Trophoblast cell (in vitro differentiated cells and primary cell): Measurements from ENCODE around the gene LMAN2L.

Experiments
- DNase-seq, 2 donors: peaks; one replicate each; pipeline ENCODE4 v3.0.0-alpha.2; 2016
- H2AFZ ChIP-seq: 2 replicates; pipeline ENCODE4 v1.6.1; 2013; ENCODE audit warnings: low read length, moderate library complexity, mild to moderate bottlenecking; ENCODE audit not compliant: insufficient read depth, poor library complexity
- H2AK5ac ChIP-seq: 2 replicates; pipeline ENCODE4 v1.6.1; 2013; ENCODE audit warnings: mild to moderate bottlenecking, low read length
- H2BK120ac ChIP-seq: 2 replicates; pipeline ENCODE4 v1.6.1; 2013; ENCODE audit warnings: low read length, mild to moderate bottlenecking, moderate library complexity; ENCODE audit not compliant: insufficient read depth, poor library complexity
- H2BK12ac ChIP-seq: 2 replicates; pipeline ENCODE4 v1.6.1; 2013; ENCODE audit warnings: mild to moderate bottlenecking, low read length, moderate library complexity
- H2BK5ac ChIP-seq: 2 replicates; pipeline ENCODE4 v1.6.1; 2013; ENCODE audit warnings: low read length, low read depth, moderate library complexity, mild to moderate bottlenecking; ENCODE audit not compliant: poor library complexity
- H3K14ac ChIP-seq: 2 replicates; pipeline ENCODE4 v1.6.1; 2013; ENCODE audit warnings: mild to moderate bottlenecking, low read length
- H3K18ac ChIP-seq: 2 replicates; pipeline ENCODE4 v1.6.1; 2013; ENCODE audit warnings: mild to moderate bottlenecking, low read length
- H3K23ac ChIP-seq: 2 replicates; pipeline ENCODE4 v1.6.1; 2013; ENCODE audit warnings: low read length
- H3K27ac ChIP-seq: 2 replicates; pipeline ENCODE4 v1.5.1; 2013; ENCODE audit warnings: low read depth, mild to moderate bottlenecking, inconsistent platforms, low read length, moderate library complexity
- H3K27me3 ChIP-seq: 2 replicates; pipeline ENCODE4 v1.6.1; 2013; ENCODE audit warnings: inconsistent platforms, mild to moderate bottlenecking, low read length, moderate library complexity; ENCODE audit not compliant: insufficient read depth
- H3K36me3 ChIP-seq, 2 experiments: 1 replicate in 1 of 2; 2 replicates in 1 of 2; pipeline ENCODE4 v1.6.1; 2013; ENCODE audit warnings: low read length in 2 of 2, mild to moderate bottlenecking in 2 of 2, moderate library complexity in 1 of 2; ENCODE audit not compliant: insufficient read depth in 2 of 2, control insufficient read depth in 1 of 2
- H3K4ac ChIP-seq: 2 replicates; pipeline ENCODE4 v1.6.1; 2013; ENCODE audit warnings: low read depth, mild to moderate bottlenecking, low read length, moderate library complexity
- H3K4me1 ChIP-seq, 2 experiments: 1 replicate in 1 of 2; 2 replicates in 1 of 2; pipeline ENCODE4 v1.6.1; 2013; ENCODE audit warnings: low read length in 2 of 2, mild to moderate bottlenecking in 2 of 2, moderate library complexity in 1 of 2; ENCODE audit not compliant: insufficient read depth in 2 of 2, control insufficient read depth in 1 of 2
- H3K4me2 ChIP-seq: 2 replicates; pipeline ENCODE4 v1.6.1; 2013; ENCODE audit warnings: inconsistent platforms, mild to moderate bottlenecking, low read length, moderate library complexity
- H3K4me3 ChIP-seq: 2 replicates; pipeline ENCODE4 v1.5.1; 2013; ENCODE audit warnings: mild to moderate bottlenecking, low read depth, low read length, inconsistent platforms
- H3K79me1 ChIP-seq: one replicate; pipeline ENCODE4 v1.6.1; 2013; ENCODE audit warnings: low read length
- H3K79me2 ChIP-seq: 2 replicates; pipeline ENCODE4 v1.6.1; 2013; ENCODE audit warnings: low read length, mild to moderate bottlenecking; ENCODE audit not compliant: control insufficient read depth, insufficient read depth, poor library complexity
- H3K9ac ChIP-seq: 2 replicates; pipeline ENCODE4 v1.6.1; 2013; ENCODE audit warnings: mild to moderate bottlenecking, low read length
- H3K9me3 ChIP-seq: 2 replicates; pipeline ENCODE4 v1.6.1; 2013; ENCODE audit warnings: low read depth, mild to moderate bottlenecking, control low read depth, inconsistent platforms, low read length; ENCODE audit not compliant: insufficient read depth
- H4K12ac ChIP-seq: 2 replicates; pipeline ENCODE4 v1.6.1; 2013; ENCODE audit warnings: low read depth, mild to moderate bottlenecking, low read length, moderate library complexity
- H4K8ac ChIP-seq: 2 replicates; pipeline ENCODE4 v1.6.1; 2013; ENCODE audit warnings: low read depth, mild to moderate bottlenecking, low read length, moderate library complexity
- H4K91ac ChIP-seq: one replicate; pipeline ENCODE4 v1.6.1; 2013; ENCODE audit warnings: low read depth, mild to moderate bottlenecking, low read length, moderate library complexity
- WGBS: extraction: QIAGEN DNeasy Blood & Tissue Kit; methylation state at CpG from one replicate; pipeline ENCODE4 v1.1.7; 2013; ENCODE audit warnings: missing lambda C conversion rate; ENCODE audit not compliant: insufficient read length, insufficient coverage; ENCODE audit errors: extremely low coverage; 5-methylcytosine and 5-hydroxymethylcytosine counted together

The LMAN2L gene

GRCh38 chr2:96687266-96687665 is 52.6 kb downstream of the LMAN2L start:
- Histone ChIP-seq H3K4me2 (no peak overlapping the region), H3K9ac (no peak overlapping the region), H4K12ac (no peak overlapping the region), H4K8ac (no peak overlapping the region), H3K27ac (no peak overlapping the region), H2BK12ac (no peak overlapping the region), H3K36me3 (no peaks in the 10 kb centered on the region), H2AK5ac (no peak overlapping the region), H3K4me1 (peaks cover 0 to 5% of the 10 kb centered on the region in 2 experiments), H3K4me3 (no peak overlapping the region), H3K23ac (no peak overlapping the region), H4K91ac (no peak overlapping the region), H3K79me2 (no peaks in the 10 kb centered on the region), H3K18ac (no peak overlapping the region), H2AFZ (no peak overlapping the region), H3K79me1 (peaks cover 9% of the 10 kb centered on the region), H3K27me3 (no peaks in the 10 kb centered on the region), H2BK120ac (no peak overlapping the region), H3K14ac (no peak overlapping the region), H3K4ac (no peak overlapping the region), H2BK5ac (no peak overlapping the region), H3K9me3 (peaks cover 2% of the 10 kb centered on the region)
- no peak for DNase-seq
- no CpG with 5 or more reads among the region's 3 CpGs for WGBS

- H2AFZ ChIP-seq: peak overlapping the region; percentile 37
- WGBS: no CpG with 5 or more reads among the region's 19 CpGs
- H4K91ac ChIP-seq: no peak overlapping the region
- H3K9me3 ChIP-seq: peaks cover 2% of the 10 kb centered on the region
- H3K18ac ChIP-seq: no peak overlapping the region
- H3K4me3 ChIP-seq: no peak overlapping the region
- peak; percentile 21 to 51 for DNase-seq
- H2BK12ac ChIP-seq: no peak overlapping the region
- no peak overlapping the region for H2BK120ac ChIP-seq
- H3K14ac ChIP-seq: no peak overlapping the region
- H3K27ac ChIP-seq: no peak overlapping the region
- H3K4ac ChIP-seq: no peak overlapping the region
- H3K4me2 ChIP-seq: no peak overlapping the region
- H3K9ac ChIP-seq: no peak overlapping the region
- H2BK5ac ChIP-seq: no peak overlapping the region
- peaks cover 4% of the 10 kb centered on the region for H3K79me1 ChIP-seq
- no peaks in the 10 kb centered on the region for H3K27me3 ChIP-seq
- no peaks in the 10 kb centered on the region for H3K36me3 ChIP-seq
- no peak overlapping the region for H4K8ac ChIP-seq
- H4K12ac ChIP-seq: no peak overlapping the region
- H3K4me1 ChIP-seq: peaks cover 0 to 5% of the 10 kb centered on the region in 2 experiments
- H3K23ac ChIP-seq: no peak overlapping the region
- no peaks in the 10 kb centered on the region for H3K79me2 ChIP-seq
- H2AK5ac ChIP-seq: no peak overlapping the region
Observed at GRCh38 chr2:96685577-96686459, 54.0 kb downstream of the LMAN2L start.

GRCh38 chr2:96684883-96685576 is 54.8 kb downstream of the LMAN2L start:
- no peak for DNase-seq
- H3K4me2 ChIP-seq: no peak overlapping the region
- no peak overlapping the region for H3K18ac ChIP-seq
- no peak overlapping the region for H2AFZ ChIP-seq
- no peaks in the 10 kb centered on the region for H3K4me1 ChIP-seq
- no peak overlapping the region for H3K23ac ChIP-seq
- H3K9ac ChIP-seq: no peak overlapping the region
- H2BK5ac ChIP-seq: no peak overlapping the region
- no peak overlapping the region for H3K4ac ChIP-seq
- no peak overlapping the region for H2BK120ac ChIP-seq
- H4K12ac ChIP-seq: no peak overlapping the region
- no CpG with 5 or more reads among the region's 16 CpGs for WGBS
- no peak overlapping the region for H3K4me3 ChIP-seq
- H3K14ac ChIP-seq: no peak overlapping the region
- no peak overlapping the region for H2AK5ac ChIP-seq
- H3K27ac ChIP-seq: no peak overlapping the region
- H3K79me2 ChIP-seq: no peaks in the 10 kb centered on the region
- no peaks in the 10 kb centered on the region for H3K27me3 ChIP-seq
- H2BK12ac ChIP-seq: no peak overlapping the region
- H4K91ac ChIP-seq: no peak overlapping the region
- H3K79me1 ChIP-seq: no peaks in the 10 kb centered on the region
- no peaks in the 10 kb centered on the region for H3K36me3 ChIP-seq
- no peak overlapping the region for H4K8ac ChIP-seq
- peaks cover 2% of the 10 kb centered on the region for H3K9me3 ChIP-seq

DNA sequence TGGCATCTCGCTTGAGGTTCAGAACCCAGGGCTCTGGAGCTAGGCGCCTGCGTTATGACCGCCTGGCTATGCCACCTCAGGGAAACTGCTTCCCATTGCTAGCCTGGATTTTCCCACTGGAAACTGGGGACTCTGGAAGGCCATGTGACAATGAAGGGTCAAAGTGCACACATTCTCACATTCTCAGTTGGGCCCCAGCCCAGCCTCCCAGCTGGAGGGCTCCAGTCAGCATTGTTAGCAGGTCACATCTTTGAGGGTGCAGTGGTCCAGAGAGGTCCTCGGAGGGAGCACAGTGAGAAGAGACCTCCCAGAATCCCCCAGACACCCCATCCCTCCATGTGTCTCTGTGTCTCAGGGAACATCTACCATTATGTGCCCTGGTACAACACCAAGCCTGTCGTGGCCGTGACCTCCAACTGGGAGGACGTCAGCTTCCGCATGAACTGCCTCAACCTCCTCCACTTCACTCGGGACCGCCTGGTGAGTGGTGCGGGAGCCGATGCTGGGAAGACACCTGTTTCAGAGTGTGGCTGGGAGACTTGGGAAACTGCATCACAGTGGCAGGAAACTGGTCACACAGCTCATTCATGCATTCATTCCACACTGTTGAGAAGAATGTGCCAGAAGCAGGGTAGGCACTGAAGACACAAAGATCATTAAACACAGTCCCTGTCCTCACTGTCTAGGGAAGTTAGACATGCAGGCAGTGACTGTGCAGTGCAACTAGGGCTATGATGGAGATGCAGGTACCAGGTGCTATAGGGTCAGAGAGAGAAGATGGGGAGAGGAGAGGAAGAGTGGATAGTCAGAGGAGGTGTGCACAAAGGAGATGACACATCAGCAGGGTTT is 55.7 kb downstream of the LMAN2L start:
- Histone ChIP-seq H4K12ac (no peak overlapping the region), H3K27ac (no peak overlapping the region), H3K14ac (no peak overlapping the region), H3K79me2 (no peaks in the 10 kb centered on the region), H3K9me3 (peaks cover 2% of the 10 kb centered on the region), H2BK5ac (no peak overlapping the region), H3K18ac (no peak overlapping the region), H2BK120ac (no peak overlapping the region), H4K8ac (no peak overlapping the region), H3K23ac (no peak overlapping the region), H2BK12ac (no peak overlapping the region), H3K4me2 (no peak overlapping the region), H3K79me1 (no peaks in the 10 kb centered on the region), H2AK5ac (no peak overlapping the region), H3K27me3 (no peaks in the 10 kb centered on the region), H4K91ac (no peak overlapping the region), H2AFZ (no peak overlapping the region), H3K36me3 (no peaks in the 10 kb centered on the region), H3K4me1 (no peaks in the 10 kb centered on the region), H3K4me3 (no peak overlapping the region), H3K9ac (no peak overlapping the region), H3K4ac (no peak overlapping the region)
- DNase-seq: peak; percentile 90 to 94
- no CpG with 5 or more reads among the region's 13 CpGs for WGBS
